Activated T-helper 2 cell treated with anti-CD3 and anti-CD28 coated beads, Interferon-gamma antibody, Interleukin-2, Interleukin-4, amounts not matched to agents 10 μg/mL and 5 μg/mL and 100 μg/mL, durations not matched to agents 14 hours and 24 hours and 36 hours (primary cell): ENCODE results near the gene ASAP2. TPM values are rescaled to one million over a fixed set of nuclear protein-coding genes. Genes with fewer than 3 reads are reported as not detected.

Experiments
- DNase-seq: peaks from one replicate; pipeline ENCODE4 v3.0.0; 2021; ENCODE audit warnings: low spot score
- H3K27ac Mint-ChIP-seq: one replicate; pipeline ENCODE4 v1.8.0; 2021; ENCODE audit warnings: mixed read lengths
- H3K27me3 Mint-ChIP-seq: one replicate; pipeline ENCODE4 v1.8.0; 2021; ENCODE audit warnings: low read depth, mixed read lengths
- H3K36me3 Mint-ChIP-seq: one replicate; pipeline ENCODE4 v1.8.0; 2021; ENCODE audit warnings: low read depth, mixed read lengths
- H3K4me1 Mint-ChIP-seq: one replicate; pipeline ENCODE4 v1.8.0; 2021; ENCODE audit warnings: low read depth, mixed read lengths
- H3K4me3 Mint-ChIP-seq: one replicate; pipeline ENCODE4 v1.8.0; 2021; ENCODE audit warnings: low read depth, mild to moderate bottlenecking, moderate library complexity, mixed read lengths
- H3K9me3 Mint-ChIP-seq: one replicate; pipeline ENCODE4 v1.8.0; 2021; ENCODE audit warnings: mixed read lengths
- intact Hi-C: fragments of 100-400 bp; cut with micrococcal nuclease; formaldehyde crosslinking; loops from one replicate; pipeline ENCODE4 v1.15.1; 2023
- total RNA-seq: library from RNA; stranded (reverse); gene quantifications from 2 replicates; pipeline ENCODE4 v1.2.3, GENCODE V29; 2022

The ASAP2 gene
- total RNA-seq, 1 donor from 2014 or later: 0.96 TPM

GRCh38 chr2:9310377-9310776 lies 103.8 kb downstream of the ASAP2 start:
- Mint-ChIP-seq H3K4me1 (no peaks in the 10 kb centered on the region), H3K27ac (no peak overlapping the region), H3K9me3 (no peaks in the 10 kb centered on the region), H3K27me3 (no peaks in the 10 kb centered on the region), H3K36me3 (no peaks in the 10 kb centered on the region), H3K4me3 (no peak overlapping the region)
- intact Hi-C loops: no loop called here
- no peak for DNase-seq

- Mint-ChIP-seq H3K36me3 (no peaks in the 10 kb centered on the region), H3K4me3 (no peak overlapping the region), H3K27me3 (no peaks in the 10 kb centered on the region), H3K27ac (no peak overlapping the region), H3K9me3 (no peaks in the 10 kb centered on the region), H3K4me1 (no peaks in the 10 kb centered on the region)
- intact Hi-C loops: no loop called here
- no peak for DNase-seq
These were observed 104.2 kb downstream of the ASAP2 start for GRCh38 chr2:9310798-9311197.

DNA sequence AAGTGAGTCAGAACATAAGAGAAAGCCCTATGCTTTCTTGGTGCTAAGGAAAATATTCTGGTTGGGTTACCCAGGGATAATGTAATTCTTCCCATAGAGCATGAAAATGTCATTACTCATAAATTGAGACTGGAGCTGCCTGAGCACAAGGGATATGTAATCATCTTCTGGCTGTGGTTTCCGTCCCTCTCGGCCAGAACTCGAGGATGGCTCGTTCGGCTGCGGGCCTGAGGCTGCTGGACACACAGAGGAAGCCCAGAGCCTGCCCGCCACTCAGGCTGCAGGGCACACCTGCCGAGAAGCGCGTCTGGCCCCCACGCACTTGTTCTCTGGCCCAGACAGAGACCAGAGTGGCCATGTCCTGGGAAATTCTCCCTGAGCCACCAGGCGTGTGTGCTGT lies 104.9 kb downstream of the ASAP2 start:
- Mint-ChIP-seq H3K27me3 (no peaks in the 10 kb centered on the region), H3K9me3 (no peaks in the 10 kb centered on the region), H3K4me3 (no peak overlapping the region), H3K4me1 (no peaks in the 10 kb centered on the region), H3K27ac (no peak overlapping the region), H3K36me3 (no peaks in the 10 kb centered on the region)
- intact Hi-C loops: no loop called here
- DNase-seq: no peak

DNA sequence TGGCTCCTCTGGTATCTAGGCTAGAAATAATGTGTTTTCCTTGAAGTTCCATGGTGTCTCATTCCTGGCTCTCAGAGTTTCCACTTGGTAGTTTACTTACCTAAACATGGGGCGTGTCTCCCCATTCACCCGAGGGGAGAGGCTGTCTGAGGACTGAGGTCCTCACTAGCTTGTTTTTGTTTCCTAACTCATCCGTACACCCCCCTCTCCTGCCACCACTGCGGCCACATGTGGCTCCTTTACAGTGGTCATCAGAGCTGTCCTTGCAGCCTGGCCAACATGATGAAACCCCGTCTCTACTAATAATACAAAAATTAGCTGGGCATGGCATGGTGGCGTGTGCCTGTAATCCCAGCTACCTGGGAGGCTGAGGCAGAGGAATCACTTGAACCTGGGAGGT lies 106.0 kb downstream of the ASAP2 start:
- H3K4me3 Mint-ChIP-seq: no peak overlapping the region
- H3K27ac Mint-ChIP-seq: no peak overlapping the region
- no peaks in the 10 kb centered on the region for H3K9me3 Mint-ChIP-seq
- H3K4me1 Mint-ChIP-seq: no peaks in the 10 kb centered on the region
- no peaks in the 10 kb centered on the region for H3K27me3 Mint-ChIP-seq
- intact Hi-C loops: no loop called here
- no peak for DNase-seq
- H3K36me3 Mint-ChIP-seq: no peaks in the 10 kb centered on the region

DNA sequence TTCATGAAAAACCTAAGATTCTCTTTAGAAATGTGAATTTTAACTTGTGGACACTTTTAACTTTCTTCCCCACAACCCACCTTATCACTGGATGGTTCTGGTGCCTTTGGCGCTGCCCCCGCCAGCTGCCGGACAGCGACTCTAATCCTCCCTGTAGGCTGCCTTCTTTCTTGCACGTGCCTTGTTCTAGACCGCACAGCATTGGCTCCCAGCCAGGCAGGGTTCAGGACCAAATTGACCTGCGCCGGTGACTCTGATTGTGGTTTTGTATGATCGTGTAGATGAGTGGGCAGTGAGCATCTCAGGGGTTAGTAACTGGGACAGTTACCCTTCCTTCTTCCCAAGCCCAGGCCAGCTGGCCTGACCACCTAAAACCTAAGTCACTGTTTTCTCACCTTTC lies 106.8 kb downstream of the ASAP2 start:
- Mint-ChIP-seq H3K27ac (no peak overlapping the region), H3K4me3 (no peak overlapping the region), H3K36me3 (no peaks in the 10 kb centered on the region), H3K9me3 (no peaks in the 10 kb centered on the region), H3K27me3 (no peaks in the 10 kb centered on the region), H3K4me1 (no peaks in the 10 kb centered on the region)
- DNase-seq: no peak
- intact Hi-C loops: no loop called here

DNA sequence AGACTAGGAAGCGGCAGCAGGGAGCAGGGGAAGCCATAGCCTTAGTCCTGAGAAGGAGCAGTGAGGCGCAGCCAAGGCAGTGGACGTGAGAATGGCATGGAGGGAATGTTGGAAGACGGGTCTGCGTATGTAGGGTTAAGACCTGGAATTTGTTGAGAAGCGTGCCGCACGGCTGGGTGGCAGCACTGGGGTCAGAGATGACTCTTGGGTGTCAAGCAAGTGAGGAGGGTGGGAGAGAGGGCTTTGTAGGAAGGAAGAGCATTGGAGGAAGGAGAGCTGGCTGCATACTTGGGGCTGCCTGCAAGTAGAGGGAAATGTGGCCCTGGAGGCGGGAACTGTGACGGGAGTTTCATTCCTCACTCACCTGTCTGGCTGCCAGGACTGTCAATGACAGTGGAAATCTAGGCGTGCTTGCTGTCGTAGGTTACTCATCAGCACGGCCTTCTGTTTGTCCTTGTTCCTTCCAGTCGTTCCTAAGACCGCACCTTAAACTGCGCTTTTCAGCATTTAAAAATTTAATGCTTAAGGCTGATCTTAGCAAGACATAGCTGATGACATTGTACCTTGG lies 108.8 kb downstream of the ASAP2 start:
- Mint-ChIP-seq H3K27ac (no peak overlapping the region), H3K4me3 (no peak overlapping the region), H3K36me3 (no peaks in the 10 kb centered on the region), H3K27me3 (no peaks in the 10 kb centered on the region), H3K4me1 (no peaks in the 10 kb centered on the region), H3K9me3 (no peaks in the 10 kb centered on the region)
- no peak for DNase-seq
- intact Hi-C loops: no loop called here

DNA sequence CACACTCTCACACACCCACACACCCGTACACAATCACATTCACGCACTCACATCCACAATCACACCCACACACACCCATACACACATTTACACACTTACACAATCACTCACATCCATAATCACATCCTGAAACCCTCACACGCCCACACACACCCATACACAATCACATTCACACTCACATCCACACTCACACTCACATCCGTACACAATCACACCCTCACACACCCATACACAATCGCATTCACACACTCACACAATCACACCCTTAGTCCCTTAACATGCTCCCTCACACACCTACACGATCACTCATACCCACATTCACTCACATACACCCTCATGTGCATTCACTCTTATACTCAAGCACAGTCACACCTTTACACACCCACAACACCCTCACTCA lies 110.9 kb downstream of the ASAP2 start:
- H3K4me1 Mint-ChIP-seq: no peaks in the 10 kb centered on the region
- DNase-seq: no peak
- no peaks in the 10 kb centered on the region for H3K27me3 Mint-ChIP-seq
- no peaks in the 10 kb centered on the region for H3K9me3 Mint-ChIP-seq
- H3K36me3 Mint-ChIP-seq: no peaks in the 10 kb centered on the region
- H3K27ac Mint-ChIP-seq: no peak overlapping the region
- intact Hi-C loops: no loop called here
- H3K4me3 Mint-ChIP-seq: no peak overlapping the region

GRCh38 chr2:9318461-9319337 lies 112.1 kb downstream of the ASAP2 start:
- H3K36me3 Mint-ChIP-seq: no peaks in the 10 kb centered on the region
- H3K4me1 Mint-ChIP-seq: no peaks in the 10 kb centered on the region
- no peak overlapping the region for H3K27ac Mint-ChIP-seq
- H3K4me3 Mint-ChIP-seq: no peak overlapping the region
- no peak for DNase-seq
- H3K9me3 Mint-ChIP-seq: no peaks in the 10 kb centered on the region
- intact Hi-C loops: no loop called here
- H3K27me3 Mint-ChIP-seq: no peaks in the 10 kb centered on the region

- H3K4me3 Mint-ChIP-seq: no peak overlapping the region
- intact Hi-C loops: no loop called here
- H3K27ac Mint-ChIP-seq: no peak overlapping the region
- no peaks in the 10 kb centered on the region for H3K27me3 Mint-ChIP-seq
- no peaks in the 10 kb centered on the region for H3K4me1 Mint-ChIP-seq
- no peaks in the 10 kb centered on the region for H3K9me3 Mint-ChIP-seq
- H3K36me3 Mint-ChIP-seq: no peaks in the 10 kb centered on the region
- DNase-seq: no peak
These were observed 112.7 kb downstream of the ASAP2 start for GRCh38 chr2:9319338-9319715.

- Mint-ChIP-seq H3K27ac (no peak overlapping the region), H3K27me3 (peaks cover 7% of the 10 kb centered on the region), H3K4me3 (no peak overlapping the region), H3K9me3 (no peaks in the 10 kb centered on the region), H3K4me1 (no peaks in the 10 kb centered on the region), H3K36me3 (no peaks in the 10 kb centered on the region)
- no peak for DNase-seq
- intact Hi-C loops: no loop called here
These were observed 116.0 kb downstream of the ASAP2 start for GRCh38 chr2:9322576-9322975.

DNA sequence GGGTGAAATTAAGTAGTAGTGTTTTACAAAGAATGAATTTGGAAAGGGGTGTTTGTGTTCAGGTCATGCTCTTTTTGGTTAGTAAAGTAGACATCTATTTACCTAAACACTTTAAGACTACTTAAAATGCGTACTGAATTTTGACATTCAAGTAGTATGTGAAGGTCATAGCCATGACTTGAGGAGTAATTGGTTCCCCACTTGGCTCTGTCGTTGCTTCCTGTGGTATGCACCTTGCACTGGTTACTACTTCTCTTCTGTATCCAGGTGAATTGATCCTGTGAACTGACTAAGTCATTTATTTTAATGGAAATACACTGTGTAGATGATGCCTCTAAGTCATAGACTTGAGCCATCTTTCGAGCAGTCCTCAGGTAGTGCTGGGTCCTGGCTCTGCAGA lies 118.8 kb downstream of the ASAP2 start:
- H3K4me1 Mint-ChIP-seq: no peaks in the 10 kb centered on the region
- intact Hi-C loops: no loop called here
- no peak for DNase-seq
- no peaks in the 10 kb centered on the region for H3K36me3 Mint-ChIP-seq
- H3K27me3 Mint-ChIP-seq: peaks cover 19% of the 10 kb centered on the region
- no peak overlapping the region for H3K4me3 Mint-ChIP-seq
- H3K27ac Mint-ChIP-seq: no peak overlapping the region
- no peaks in the 10 kb centered on the region for H3K9me3 Mint-ChIP-seq

DNA sequence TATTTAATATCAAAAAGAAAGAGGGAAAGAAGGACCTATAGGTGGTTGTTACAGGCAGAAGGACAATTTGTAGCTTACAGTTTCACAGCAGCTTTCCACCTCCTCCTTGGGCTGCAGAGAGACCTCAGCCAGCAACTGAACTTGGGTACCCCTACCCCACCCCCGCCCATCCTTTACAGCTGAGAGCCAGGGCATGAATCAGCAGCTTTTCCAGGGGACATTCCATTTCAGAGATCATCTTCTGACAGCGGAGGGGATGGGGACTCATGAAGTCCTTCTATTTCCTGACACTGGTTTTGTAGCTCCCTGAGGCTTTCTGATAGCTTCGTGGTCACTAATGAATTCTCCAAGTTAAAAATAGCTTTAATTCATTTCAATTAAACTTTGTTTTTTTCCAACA lies 120.4 kb downstream of the ASAP2 start:
- Mint-ChIP-seq H3K27ac (no peak overlapping the region), H3K36me3 (no peaks in the 10 kb centered on the region), H3K27me3 (peaks cover 19% of the 10 kb centered on the region), H3K4me1 (no peaks in the 10 kb centered on the region), H3K9me3 (no peaks in the 10 kb centered on the region), H3K4me3 (no peak overlapping the region)
- intact Hi-C loops: no loop called here
- no peak for DNase-seq

- H3K36me3 Mint-ChIP-seq: no peaks in the 10 kb centered on the region
- intact Hi-C loops: no loop called here
- H3K27me3 Mint-ChIP-seq: peaks cover 25% of the 10 kb centered on the region
- H3K4me1 Mint-ChIP-seq: no peaks in the 10 kb centered on the region
- H3K4me3 Mint-ChIP-seq: no peak overlapping the region
- H3K9me3 Mint-ChIP-seq: no peaks in the 10 kb centered on the region
- no peak for DNase-seq
- H3K27ac Mint-ChIP-seq: no peak overlapping the region
These were observed 121.3 kb downstream of the ASAP2 start for GRCh38 chr2:9327873-9328352.
